A549 (cell line): ENCODE measurements around the gene U2AF1L4. TPM values are rescaled to one million over a fixed set of nuclear protein-coding genes. Genes with fewer than 3 reads are reported as not detected.
A peak's percentile ranks its signal among the peaks of the same experiment; 100 is the strongest.

Experiments
- ATAC-seq, 2 experiments: fragments of 200-7000 bp in 1 of 2; fragments of >200 bp in 1 of 2; cut with Nextera tagmentation in 1 of 2; cut with Tn5 transposase in 1 of 2; 3 replicates each; pipeline versions ENCODE4 v1.8.0 to v1.9.1; 2018 to 2020; ENCODE audit warnings: mild to moderate bottlenecking in 1 of 2, moderate library complexity in 1 of 2
- CTCF ChIA-PET: fragments of 300-600 bp; sonication (Branson Sonifier 250); formaldehyde crosslinking; extraction: SDS; loops from one replicate; lab custom pipeline; 2021; ENCODE audit warnings: antibody characterized with exemption, inconsistent platforms; lab: Yijun Ruan, JAX
- POLR2A ChIA-PET: fragments of 350-600 bp; formaldehyde crosslinking; extraction: SDS; loops from one replicate; lab custom pipeline; 2021; ENCODE audit warnings: antibody characterized with exemption, inconsistent platforms; lab: Yijun Ruan, JAX
- DNase-seq, 2 experiments: peaks; one replicate each; pipeline versions ENCODE4 v3.0.0 to v3.0.0-alpha.2; 2011 to 2016; ENCODE audit warnings: low read depth in 1 of 2, low spot score in 1 of 2
- FAIRE-seq: peaks from 2 replicates; lab custom pipeline; 2011; peaks lifted over from hg19 to GRCh38; lab: Jason Lieb, UNC
- H3K27ac ChIP-seq, 2 experiments: fragments of >200 bp; sonication (Bioruptor Twin); formaldehyde crosslinking; 3 replicates each; pipeline ENCODE4 v1.5.1; 2016 to 2017
- H3K4me1 ChIP-seq: fragments of >200 bp; sonication (Bioruptor Twin); formaldehyde crosslinking; 3 replicates; pipeline ENCODE4 v1.6.1; 2016
- H3K4me2 ChIP-seq: fragments of >200 bp; sonication (Bioruptor Twin); formaldehyde crosslinking; 3 replicates; pipeline ENCODE4 v1.6.1; 2016
- H3K4me3 ChIP-seq: fragments of >200 bp; sonication (Bioruptor Twin); formaldehyde crosslinking; 3 replicates; pipeline ENCODE4 v1.5.1; 2016
- H3K9me3 ChIP-seq: fragments of >200 bp; sonication (Bioruptor Twin); formaldehyde crosslinking; 3 replicates; pipeline ENCODE4 v1.6.1; 2016
- CBX8 ChIP-seq: fragments of 200-600 bp; sonication (generic); IDR thresholded peaks from 2 replicates; pipeline ENCODE4 v1.6.1; 2016
- CEBPB ChIP-seq, 2 experiments: fragments of >200 bp in 1 of 2; sonication (Bioruptor Twin) in 1 of 2; formaldehyde crosslinking in 1 of 2; IDR thresholded peaks; 2 replicates each; pipeline ENCODE4 v1.6.1; 2012 to 2016
- CHD4 ChIP-seq: fragments of 200-600 bp; sonication (generic); IDR thresholded peaks from 2 replicates; pipeline ENCODE4 v1.6.1; 2016; ENCODE audit warnings: antibody characterized with exemption, mild to moderate bottlenecking, borderline replicate concordance
- EHF ChIP-seq: fragments of 250-450 bp; sonication (Bioruptor Pico); IDR thresholded peaks from 2 replicates; pipeline ENCODE4 v1.5.0; 2020; ENCODE audit warnings: mild to moderate bottlenecking
- ESRRA ChIP-seq: fragments of 150-350 bp; IDR thresholded peaks from 2 replicates; pipeline ENCODE4 v1.6.1; 2014; ENCODE audit warnings: mild to moderate bottlenecking, low read length, borderline replicate concordance
- FOSB ChIP-seq: fragments of 250-450 bp; sonication (Bioruptor Pico); IDR thresholded peaks from 2 replicates; pipeline ENCODE4 v1.5.0; 2020; ENCODE audit warnings: mild to moderate bottlenecking, moderate library complexity
- HMGXB4 ChIP-seq: fragments of 250-450 bp; sonication (Bioruptor Pico); IDR thresholded peaks from 2 replicates; pipeline ENCODE4 v1.5.0; 2021; ENCODE audit warnings: mild to moderate bottlenecking, moderate library complexity, borderline replicate concordance
- JUN ChIP-seq, 2 experiments: fragments of >200 bp; sonication (Bioruptor Twin); formaldehyde crosslinking; IDR thresholded peaks; 2 replicates in 1 of 2; 3 replicates in 1 of 2; pipeline ENCODE4 v1.6.1; 2016 to 2017
- KDM1A ChIP-seq: fragments of 200-600 bp; sonication (generic); IDR thresholded peaks from 2 replicates; pipeline ENCODE4 v1.6.1; 2016; ENCODE audit warnings: low read depth, mild to moderate bottlenecking
- NFE2L2 ChIP-seq: fragments of 150-350 bp; conservative IDR thresholded peaks from 2 replicates; pipeline ENCODE4 v1.6.1; 2014; ENCODE audit warnings: low read length
- REST ChIP-seq: fragments of 200-600 bp; sonication (generic); IDR thresholded peaks from 2 replicates; pipeline ENCODE4 v1.6.1; 2016; ENCODE audit warnings: antibody characterized with exemption, mild to moderate bottlenecking, moderate library complexity
- RFX5 ChIP-seq: fragments of 450-650 bp; IDR thresholded peaks from 2 replicates; pipeline ENCODE4 v1.7.1; 2014; ENCODE audit warnings: antibody characterized with exemption, mild to moderate bottlenecking, moderate library complexity
- SREBF2 ChIP-seq: fragments of 450-650 bp; IDR thresholded peaks from 2 replicates; pipeline ENCODE4 v1.6.1; 2014; ENCODE audit warnings: mild to moderate bottlenecking, moderate library complexity
- ZFP36 ChIP-seq: fragments of 450-650 bp; IDR thresholded peaks from 2 replicates; pipeline ENCODE4 v1.6.1; 2014; ENCODE audit warnings: borderline replicate concordance; ENCODE audit not compliant: partially characterized antibody
- ZNF302 ChIP-seq: fragments of 250-450 bp; sonication (Bioruptor Pico); IDR thresholded peaks from 2 replicates; pipeline ENCODE4 v1.9.0; 2021; ENCODE audit warnings: inconsistent platforms, mild to moderate bottlenecking, moderate library complexity
- WGBS: methylation state at CpG from one replicate; pipeline ENCODE4 v1.1.6; 2017; ENCODE audit errors: missing lambda C conversion rate; 5-methylcytosine and 5-hydroxymethylcytosine counted together
- polyA plus RNA-seq, 4 experiments: library from polyadenylated mRNA; depleted of rRNA in 3 of 4; stranded (reverse); fragments of >200 nt; fragmentation: RNase III in 1 of 4; extraction: RNeasy Plus Mini Kit Qiagen cat#74134 plus additional on column Dnase treatment in 1 of 4; gene quantifications; 2 replicates in 3 of 4; 3 replicates in 1 of 4; pipeline ENCODE4 v1.2.3, GENCODE V29; 2011 to 2017
- TF ChIP-seq, protein P1 (sequence below): fragments of 150-350 bp; IDR thresholded peaks from 2 replicates; pipeline ENCODE4 v1.6.1; 2014; ENCODE audit warnings: low read depth, mild to moderate bottlenecking, low read length

The U2AF1L4 gene
- polyA plus RNA-seq, 2 of the 4 experiments (the other 2 are of a cell fraction) = 41.1 to 42.8 TPM

- TF ChIP-seq, protein P1, sequence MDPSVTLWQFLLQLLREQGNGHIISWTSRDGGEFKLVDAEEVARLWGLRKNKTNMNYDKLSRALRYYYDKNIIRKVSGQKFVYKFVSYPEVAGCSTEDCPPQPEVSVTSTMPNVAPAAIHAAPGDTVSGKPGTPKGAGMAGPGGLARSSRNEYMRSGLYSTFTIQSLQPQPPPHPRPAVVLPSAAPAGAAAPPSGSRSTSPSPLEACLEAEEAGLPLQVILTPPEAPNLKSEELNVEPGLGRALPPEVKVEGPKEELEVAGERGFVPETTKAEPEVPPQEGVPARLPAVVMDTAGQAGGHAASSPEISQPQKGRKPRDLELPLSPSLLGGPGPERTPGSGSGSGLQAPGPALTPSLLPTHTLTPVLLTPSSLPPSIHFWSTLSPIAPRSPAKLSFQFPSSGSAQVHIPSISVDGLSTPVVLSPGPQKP = no peak
- TF ChIP-seq HMGXB4 (no peak), ZNF302 (no peak), SREBF2 (no peak), CBX8 (no peak)
Observed at GRCh38 chr19:35744430-35745327, 539 bp downstream of the U2AF1L4 start (continued).

GRCh38 chr19:35743640-35744429 is 1.4 kb downstream of the U2AF1L4 start:
- CTCF ChIA-PET = interaction anchor here (0.6 to 3.8 kb wide), 19 partner anchors 9 to 310 kb away, joined by 3 to 29 read pairs (median 3); partner anchors contain the start of gene THAP8
- H3K4me2 ChIP-seq = peak overlapping the region; percentile 80

More at GRCh38 chr19:35743640-35744429, 1.4 kb downstream of the U2AF1L4 start:
- Histone ChIP-seq H3K4me1 (peaks cover 36% of the 10 kb centered on the region), H3K4me3 (peak overlapping the region; percentile 79; the same call in 2 of the 3 replicates), H3K27ac (peak overlapping the region in 1 of 2 experiments; percentile 93; a peak in 2 of 6 replicates), H3K9me3 (no peaks in the 10 kb centered on the region)
- FAIRE-seq (no peak), ATAC-seq (no peak), DNase-seq (no peak)
- TF ChIP-seq REST = no peak
- no peak for TF ChIP-seq ZFP36
- no peak for TF ChIP-seq FOSB (CRISPR knock-in tag)
- TF ChIP-seq NFE2L2 = no peak
- no peak for TF ChIP-seq KDM1A
- no peak for TF ChIP-seq SREBF2
- no peak for TF ChIP-seq EHF
- no peak for TF ChIP-seq ESRRA
- TF ChIP-seq JUN (IDR thresholded peaks at IDR 0.05) = no peak
- TF ChIP-seq RFX5 = no peak
- no peak for TF ChIP-seq CHD4
- TF ChIP-seq CEBPB (IDR thresholded peaks at IDR 0.05) = no peak
- POLR2A ChIA-PET = interaction anchor here (0.8 to 1.7 kb wide), 6 partner anchors 9 to 100 kb away, joined by 3 to 6 read pairs (median 4); partner anchors contain the start of genes COX6B1 and PROSER3
- 78% methylated on average over 19 of the region's 19 CpGs for WGBS
